Hematopoietic multipotent progenitor cell treated with erythropoietin and hydrocortisone succinate and interleukin-3 and kit ligand, for 4 days (in vitro differentiated cells): ENCODE measurements around the gene SMS.

ENCODE experiments used
- DNase-seq: peaks from one replicate; pipeline ENCODE4 v3.0.0-alpha.2; 2015

Gene SMS

DNA sequence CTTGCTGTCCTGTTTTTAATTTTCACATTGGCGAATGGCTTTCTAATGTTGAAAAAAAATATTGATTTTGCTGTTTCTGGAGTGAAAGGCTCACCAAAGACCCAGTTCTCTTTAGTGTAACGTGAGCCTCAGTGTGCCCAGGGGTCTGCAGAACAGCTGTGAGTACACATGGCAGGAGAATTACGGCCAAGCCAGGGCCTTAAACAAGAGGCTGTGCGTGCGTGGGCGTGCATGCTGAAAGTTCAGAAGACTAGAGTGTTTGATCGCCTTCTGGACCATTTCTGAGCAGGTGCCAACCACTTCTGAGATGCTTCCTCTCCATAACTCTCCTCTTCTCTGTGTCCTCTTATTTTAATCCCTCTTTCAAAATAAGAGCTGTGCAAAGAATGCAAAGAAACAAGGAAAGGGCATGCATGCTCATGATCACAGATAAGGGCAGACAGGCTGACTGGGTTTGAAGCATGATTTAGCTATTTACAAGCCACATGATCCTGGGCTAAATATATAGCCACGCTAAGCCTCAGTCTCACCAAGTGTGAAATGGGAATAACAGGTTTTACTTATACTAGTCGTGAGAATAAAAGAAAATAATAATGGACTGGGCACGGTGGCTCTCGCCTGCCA, 101.5 kb downstream of the SMS start:
- peak; percentile 1 for DNase-seq

DNA sequence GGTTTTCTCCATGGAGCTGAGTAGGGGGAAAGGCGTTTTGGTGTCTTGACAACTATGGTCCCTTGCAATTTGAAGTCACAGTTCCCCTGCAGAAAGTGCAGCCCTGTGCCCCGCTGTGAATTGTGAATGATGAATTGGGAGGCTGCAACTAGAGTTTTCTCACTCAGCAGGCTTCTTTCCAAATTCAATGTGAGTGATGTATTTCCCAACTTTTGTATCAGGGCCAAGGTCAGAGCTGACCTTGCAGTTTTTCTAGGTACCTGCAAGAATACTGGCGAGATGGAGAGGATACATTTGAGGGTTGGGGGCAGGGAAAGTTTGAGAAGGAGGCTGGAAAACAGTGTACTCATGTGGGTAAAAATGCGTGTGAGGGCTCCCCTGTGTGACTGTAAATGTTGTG, 103.4 kb downstream of the SMS start:
- no peak for DNase-seq
